Testis (tissue), 3 donors: ENCODE measurements around the gene MICA. TPM values are rescaled to one million over a fixed set of nuclear protein-coding genes. Genes with fewer than 3 reads are reported as not detected.
"Not testable (repeated sequence)": the region's sequence is repeated elsewhere in the genome, so short reads cannot be mapped to it uniquely, and the experiment has no call there.

ENCODE experiments used
- DNase-seq: peaks from one replicate; pipeline ENCODE4 v3.0.0-alpha.2; 2019
- H3K27ac ChIP-seq, 2 donors: fragments of 200-600 bp; sonication (generic); one replicate each; pipeline ENCODE4 v1.5.1; 2019
- H3K27me3 ChIP-seq: fragments of 200-600 bp; sonication (generic); one replicate; pipeline ENCODE4 v1.5.1; 2019
- H3K36me3 ChIP-seq: fragments of 200-600 bp; sonication (generic); one replicate; pipeline ENCODE4 v1.5.1; 2017; ENCODE audit warnings: low read depth; ENCODE audit errors: missing control alignments
- H3K4me1 ChIP-seq: fragments of 200-600 bp; sonication (generic); one replicate; pipeline ENCODE4 v1.5.1; 2019
- H3K4me3 ChIP-seq, 2 donors: fragments of 200-600 bp; sonication (generic); one replicate each; pipeline ENCODE4 v1.5.1; 2017 to 2019
- H3K9me3 ChIP-seq: fragments of 200-600 bp; sonication (generic); one replicate; pipeline ENCODE4 v1.5.1; 2017
- POLR2A ChIP-seq: fragments of 450-650 bp; IDR thresholded peaks from one replicate; pipeline ENCODE4 v1.6.1; 2017; ENCODE audit warnings: antibody characterized with exemption, mild to moderate bottlenecking, moderate library complexity
- WGBS, 2 donors: methylation state at CpG; one replicate each; pipeline ENCODE4 v1.1.5; 2018; 5-methylcytosine and 5-hydroxymethylcytosine counted together
- intact Hi-C: fragments of 100-400 bp; cut with DNase I; formaldehyde crosslinking; loops from one replicate; pipeline ENCODE4 v1.15.1; 2023; ENCODE audit warnings: low total_unique reads
- polyA plus RNA-seq: library from polyadenylated mRNA; stranded (reverse); fragments of 350-450 nt; fragmentation: Illumina TruSeq; extraction: RNeasy Lipid Tissue Mini Kit (QIAGEN cat#74804); gene quantifications from one replicate; pipeline ENCODE4 v1.2.3, GENCODE V29; 2014; ENCODE audit warnings: low read depth, low replicate concordance; ENCODE audit not compliant: insufficient read depth
- total RNA-seq, 2 donors: library from RNA; depleted of rRNA; stranded (reverse); fragments of >200 nt; gene quantifications; one replicate each; pipeline ENCODE4 v1.2.3, GENCODE V29; 2016
- TF ChIP-seq, protein P1 (sequence below), 3 experiments: fragments of 450-650 bp in 2 of 3; fragments of 200-600 bp in 1 of 3; sonication (generic) in 1 of 3; IDR thresholded peaks; one replicate each; pipeline ENCODE4 v1.5.1; 2016 to 2019; ENCODE audit warnings: antibody characterized with exemption in 3 of 3, mild to moderate bottlenecking in 2 of 3, moderate library complexity in 1 of 3

Gene MICA
- total and polyA plus RNA-seq, 3 donors from 2014 or later: 18.2 to 28.2 (median 24.7) TPM

- intact Hi-C loops: no loop called here
- 66 to 77% methylated on average over 5 of the region's 5 CpGs for WGBS, 2 donors
- no peak overlapping the region for H3K4me3 ChIP-seq
- no peaks in the 10 kb centered on the region for H3K27me3 ChIP-seq
- H3K9me3 ChIP-seq: no peaks in the 10 kb centered on the region
- H3K4me1 ChIP-seq: peaks cover 21% of the 10 kb centered on the region
- H3K36me3 ChIP-seq: no peaks in the 10 kb centered on the region
- TF ChIP-seq POLR2A: no peak
- TF ChIP-seq, protein P1, sequence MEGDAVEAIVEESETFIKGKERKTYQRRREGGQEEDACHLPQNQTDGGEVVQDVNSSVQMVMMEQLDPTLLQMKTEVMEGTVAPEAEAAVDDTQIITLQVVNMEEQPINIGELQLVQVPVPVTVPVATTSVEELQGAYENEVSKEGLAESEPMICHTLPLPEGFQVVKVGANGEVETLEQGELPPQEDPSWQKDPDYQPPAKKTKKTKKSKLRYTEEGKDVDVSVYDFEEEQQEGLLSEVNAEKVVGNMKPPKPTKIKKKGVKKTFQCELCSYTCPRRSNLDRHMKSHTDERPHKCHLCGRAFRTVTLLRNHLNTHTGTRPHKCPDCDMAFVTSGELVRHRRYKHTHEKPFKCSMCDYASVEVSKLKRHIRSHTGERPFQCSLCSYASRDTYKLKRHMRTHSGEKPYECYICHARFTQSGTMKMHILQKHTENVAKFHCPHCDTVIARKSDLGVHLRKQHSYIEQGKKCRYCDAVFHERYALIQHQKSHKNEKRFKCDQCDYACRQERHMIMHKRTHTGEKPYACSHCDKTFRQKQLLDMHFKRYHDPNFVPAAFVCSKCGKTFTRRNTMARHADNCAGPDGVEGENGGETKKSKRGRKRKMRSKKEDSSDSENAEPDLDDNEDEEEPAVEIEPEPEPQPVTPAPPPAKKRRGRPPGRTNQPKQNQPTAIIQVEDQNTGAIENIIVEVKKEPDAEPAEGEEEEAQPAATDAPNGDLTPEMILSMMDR (IDR thresholded peaks at IDR 0.05): no peak
- H3K27ac ChIP-seq: no peak overlapping the region
- no peak for DNase-seq
Measured at GRCh38 chr6:31405996-31406395, 2.6 kb downstream of the MICA start.

DNA sequence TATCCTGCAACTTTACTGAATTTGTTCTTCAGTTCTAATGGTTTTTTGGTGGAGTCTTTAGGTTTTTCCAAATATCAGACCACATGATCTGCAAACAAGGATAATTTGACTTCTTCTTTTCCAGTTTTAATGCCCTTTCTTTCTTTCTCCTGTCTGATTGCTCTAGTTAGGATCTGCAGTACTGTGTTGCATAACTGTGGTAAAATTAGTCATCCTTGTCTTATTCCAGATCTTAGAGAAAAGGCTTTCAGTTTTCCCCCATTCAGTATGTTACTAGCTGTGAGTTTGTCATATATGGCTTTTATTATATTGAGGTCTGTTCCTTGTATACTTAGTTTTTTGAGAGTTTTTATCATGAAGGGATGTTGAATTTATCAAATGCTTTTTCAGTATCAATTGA is 4.3 kb downstream of the MICA start:
- H3K27ac ChIP-seq: no peak overlapping the region

GRCh38 chr6:31412506-31412905 is 9.1 kb downstream of the MICA start:
- intact Hi-C loops: no loop called here
- no peak for DNase-seq
- no peak overlapping the region for H3K27ac ChIP-seq
- H3K9me3 ChIP-seq: no peaks in the 10 kb centered on the region
- no peaks in the 10 kb centered on the region for H3K4me1 ChIP-seq
- WGBS, 2 donors: 93 to 97% methylated on average over 8 of the region's 8 CpGs
- H3K4me3 ChIP-seq: no peak overlapping the region
- no peaks in the 10 kb centered on the region for H3K27me3 ChIP-seq
- TF ChIP-seq POLR2A: no peak
- TF ChIP-seq, protein P1 (IDR thresholded peaks at IDR 0.05): no peak
- no peaks in the 10 kb centered on the region for H3K36me3 ChIP-seq

More for the DNA sequence above, 4.3 kb downstream of the MICA start:
- Histone ChIP-seq H3K36me3 (no peaks in the 10 kb centered on the region), H3K4me1 (peaks cover 7% of the 10 kb centered on the region), H3K4me3 (no peak overlapping the region), H3K27me3 (no peaks in the 10 kb centered on the region), H3K9me3 (no peaks in the 10 kb centered on the region)
- intact Hi-C loops: no loop called here
- no peak for TF ChIP-seq POLR2A
- TF ChIP-seq, protein P1 (IDR thresholded peaks at IDR 0.05): no peak
- no peak for DNase-seq

DNA sequence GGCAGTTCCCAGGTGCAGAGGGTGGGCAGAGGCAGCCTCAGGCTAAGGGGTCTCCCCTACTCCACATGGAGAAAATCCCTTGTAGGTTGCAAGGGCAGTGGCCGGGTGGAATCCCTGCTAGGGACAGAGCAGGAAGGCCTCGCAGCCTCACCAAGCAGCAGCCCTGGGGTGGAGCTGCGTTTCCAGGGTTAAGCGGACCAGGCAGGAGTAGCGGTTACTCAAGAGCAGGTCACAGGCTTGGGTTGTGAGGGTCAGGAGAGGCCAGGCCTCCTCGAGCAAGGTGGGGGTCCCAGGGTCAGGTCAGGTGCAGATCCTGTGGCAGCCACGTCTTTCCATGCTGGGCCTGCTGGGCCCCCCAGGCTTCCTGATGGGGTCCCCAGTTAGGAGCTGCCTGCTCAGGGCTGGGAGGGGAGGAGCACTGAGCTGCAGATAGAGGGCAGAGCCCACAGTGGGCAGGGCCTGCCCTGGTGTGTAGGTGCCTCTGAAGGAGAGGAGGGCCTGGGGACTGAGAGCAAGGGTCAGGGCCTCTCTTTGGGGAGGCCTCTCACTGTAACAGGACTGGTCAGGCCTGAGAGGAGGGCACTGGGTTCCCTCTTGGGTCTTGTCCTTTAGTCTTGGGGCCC is 10.9 kb downstream of the MICA start:
- DNase-seq, H3K36me3 ChIP-seq: not testable (repeated sequence)
- 75 to 81% methylated on average over 6 to 7 of the region's 7 CpGs for WGBS, 2 donors

GRCh38 chr6:31414771-31415265 is 11.4 kb downstream of the MICA start:
- WGBS, 2 donors: 78 to 89% methylated on average over 6 of the region's 6 CpGs
- no peak for TF ChIP-seq POLR2A
- TF ChIP-seq, protein P1 (IDR thresholded peaks at IDR 0.05): no peak
- Histone ChIP-seq H3K27ac (no peak overlapping the region), H3K36me3 (no peaks in the 10 kb centered on the region), H3K9me3 (no peaks in the 10 kb centered on the region), H3K4me1 (no peaks in the 10 kb centered on the region), H3K4me3 (no peak overlapping the region), H3K27me3 (no peaks in the 10 kb centered on the region)
- DNase-seq: no peak
- intact Hi-C loops: no loop called here

More for the DNA sequence above, 10.9 kb downstream of the MICA start:
- H3K4me3 ChIP-seq, H3K9me3 ChIP-seq, H3K4me1 ChIP-seq, intact Hi-C loops, H3K27me3 ChIP-seq, H3K27ac ChIP-seq: not testable (repeated sequence)
